GM18511 (cell line): Measurements from ENCODE around the gene FBXL22.
"Not testable (repeated sequence)": the region's sequence is repeated elsewhere in the genome, so short reads cannot be mapped to it uniquely, and the experiment has no call there.

Experiments
- ATAC-seq: cut with Tn5 transposase; IDR thresholded peaks from one replicate; pipeline ENCODE4 v1.9.1; 2021; ENCODE audit warnings: mild to moderate bottlenecking, moderate library complexity; ENCODE audit not compliant: unreplicated experiment

Gene FBXL22

GRCh38 chr15:63611177-63611576 lies 14.0 kb downstream of the FBXL22 start:
- ATAC-seq, result no peak

GRCh38 chr15:63612300-63612699 lies 15.1 kb downstream of the FBXL22 start:
- no peak for ATAC-seq

- ATAC-seq, result no peak
These were observed 18.7 kb downstream of the FBXL22 start for GRCh38 chr15:63615935-63616334.

- not testable (repeated sequence) for ATAC-seq
These were observed 20.0 kb downstream of the FBXL22 start for GRCh38 chr15:63617147-63617546.

GRCh38 chr15:63617627-63618026 lies 20.4 kb downstream of the FBXL22 start:
- not testable (repeated sequence) for ATAC-seq

- not testable (repeated sequence) for ATAC-seq
These were observed 23.6 kb downstream of the FBXL22 start for GRCh38 chr15:63620760-63621159.

- no peak for ATAC-seq
These were observed 26.2 kb downstream of the FBXL22 start for GRCh38 chr15:63623232-63623969.

GRCh38 chr15:63626955-63627354 lies 29.8 kb downstream of the FBXL22 start:
- peak; percentile 66 for ATAC-seq

GRCh38 chr15:63628123-63628822 lies 31.1 kb downstream of the FBXL22 start:
- ATAC-seq, result no peak

GRCh38 chr15:63630036-63630751 lies 33.0 kb downstream of the FBXL22 start:
- ATAC-seq, result no peak

GRCh38 chr15:63633312-63633711 lies 36.1 kb downstream of the FBXL22 start:
- no peak for ATAC-seq

- ATAC-seq, result no peak
These were observed 37.0 kb downstream of the FBXL22 start for GRCh38 chr15:63634154-63634553.

- no peak for ATAC-seq
These were observed 39.4 kb downstream of the FBXL22 start for GRCh38 chr15:63636518-63637061.

- ATAC-seq, result no peak
These were observed 41.7 kb downstream of the FBXL22 start for GRCh38 chr15:63638839-63639238.

- no peak for ATAC-seq
These were observed 43.0 kb downstream of the FBXL22 start for GRCh38 chr15:63640146-63640545.
